AG08395 (cell line): ENCODE data around the gene ANKRD9.

ENCODE experiments used
- DNase-seq: peaks from one replicate; pipeline ENCODE4 v3.0.0; 2012; ENCODE audit warnings: mixed read lengths, low spot score

ANKRD9 gene

DNA sequence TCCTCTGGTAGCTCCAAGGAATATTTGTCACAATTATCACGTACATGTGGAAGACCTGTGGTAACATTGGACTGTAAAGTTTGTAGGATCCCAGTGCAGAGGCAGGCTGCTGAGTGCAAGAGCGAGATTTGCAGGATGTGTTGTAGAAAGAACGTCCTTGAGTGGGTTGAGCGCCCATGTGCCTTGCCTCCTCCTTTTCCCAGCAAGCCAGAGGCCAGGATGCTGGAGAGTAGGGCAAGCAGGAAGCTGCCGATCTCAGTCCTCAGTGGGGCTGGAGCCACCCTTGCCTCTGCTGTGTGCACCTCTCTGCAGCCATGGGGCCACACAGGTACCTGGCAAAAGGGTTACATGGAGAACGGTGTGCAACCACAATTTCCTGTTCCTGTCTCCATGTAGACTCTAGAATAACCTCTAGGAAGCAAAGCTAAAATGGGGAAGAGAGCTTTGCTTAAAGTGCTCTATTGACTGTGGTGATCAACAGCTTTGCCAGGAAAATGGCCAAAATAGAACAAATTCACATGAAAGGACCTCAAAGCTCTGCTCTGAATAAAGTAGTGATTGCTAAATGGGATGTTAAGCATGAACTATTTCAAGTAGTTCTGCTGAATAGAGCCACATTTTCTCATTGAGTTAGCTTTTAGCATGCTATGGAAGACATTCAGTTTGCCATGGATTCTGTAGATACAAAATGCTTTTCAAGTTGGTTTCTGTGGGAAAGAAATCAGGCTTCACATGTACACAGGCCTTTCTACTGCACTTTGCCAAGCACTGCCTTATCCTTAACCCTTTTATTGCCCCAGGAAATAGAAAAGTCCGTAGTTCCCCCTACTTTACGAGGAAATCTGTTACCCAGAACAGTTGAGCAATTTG is 37.4 kb downstream of the ANKRD9 start:
- no peak for DNase-seq

DNA sequence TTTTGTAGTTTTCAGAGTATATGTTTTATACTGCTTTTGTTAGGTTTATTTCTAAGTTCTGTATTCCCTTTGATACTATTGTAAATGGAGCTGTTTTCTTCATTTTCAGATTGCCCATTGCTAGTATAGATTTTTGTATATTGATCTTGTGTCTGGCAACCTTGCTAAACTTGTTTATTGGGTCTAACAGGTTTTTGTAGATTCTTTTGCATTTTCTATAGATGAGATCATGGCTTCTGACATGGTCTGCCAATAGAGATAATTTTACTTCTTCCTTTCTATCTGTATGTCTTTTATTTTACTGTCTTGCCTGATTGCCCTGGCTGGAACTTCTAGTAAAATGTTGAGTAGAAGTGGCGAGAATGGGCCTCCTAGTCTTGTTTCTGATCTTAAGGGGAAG is 40.3 kb downstream of the ANKRD9 start:
- no peak for DNase-seq

DNA sequence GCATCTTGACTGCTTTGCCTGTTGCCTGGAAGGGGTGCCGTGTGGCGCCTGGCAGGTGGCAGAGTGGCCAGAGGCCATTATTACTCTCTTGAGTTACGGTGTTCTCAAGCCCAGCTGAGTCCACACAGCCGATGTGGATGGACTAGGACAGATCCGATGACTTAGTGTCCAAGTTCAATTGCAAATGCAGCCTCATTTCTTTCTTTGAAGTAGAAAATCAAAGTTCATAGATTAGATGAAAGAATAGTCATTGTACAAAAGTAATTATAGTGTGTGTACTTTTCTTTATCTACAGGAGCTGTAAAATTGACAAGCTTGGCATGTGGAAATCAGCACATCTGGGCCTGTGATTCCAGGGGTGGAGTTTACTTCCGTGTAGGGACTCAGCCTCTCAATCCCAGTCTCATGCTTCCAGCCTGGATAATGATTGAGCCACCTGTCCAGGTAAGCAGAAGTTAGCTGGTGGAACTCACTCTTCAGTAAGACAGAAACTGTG is 44.7 kb downstream of the ANKRD9 start:
- no peak for DNase-seq

DNA sequence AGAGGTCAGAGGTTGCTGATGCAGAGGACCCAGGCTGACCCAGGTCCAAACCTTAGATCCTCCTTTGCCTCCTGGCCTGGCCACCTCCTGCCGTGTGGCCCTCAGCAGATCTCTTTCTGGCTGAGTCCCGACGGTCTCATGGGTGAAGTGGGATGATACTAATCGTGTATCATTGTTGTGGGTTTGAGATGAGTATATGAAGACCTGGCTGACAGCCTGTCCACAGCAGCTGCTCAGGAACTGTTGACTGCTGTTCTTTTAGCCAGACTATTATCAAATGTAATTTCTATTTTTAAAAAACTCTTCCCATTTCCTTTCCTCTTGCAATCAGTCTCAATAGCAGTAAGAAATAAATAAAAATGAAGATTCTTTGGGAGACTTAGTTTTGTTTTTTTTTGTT is 45.6 kb downstream of the ANKRD9 start:
- no peak for DNase-seq

DNA sequence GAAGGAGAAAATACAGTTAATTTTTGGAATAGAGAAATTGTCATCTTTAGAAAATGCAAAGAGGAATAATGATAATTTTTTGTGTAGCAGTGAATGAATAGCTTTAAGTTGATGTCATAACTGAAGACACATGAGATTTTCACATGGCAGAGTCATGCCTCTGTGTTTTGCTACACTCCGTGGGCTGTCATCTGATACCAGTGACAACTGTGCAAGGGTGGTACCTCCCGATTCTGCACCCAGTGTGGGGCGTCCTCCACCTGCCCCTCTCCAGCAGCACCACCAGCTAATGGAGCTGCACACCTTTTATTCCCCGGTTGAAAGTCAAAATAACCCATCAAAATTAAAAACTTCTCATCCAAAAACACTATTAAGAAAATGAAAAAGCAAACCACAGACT is 47.2 kb downstream of the ANKRD9 start:
- DNase-seq: no peak

DNA sequence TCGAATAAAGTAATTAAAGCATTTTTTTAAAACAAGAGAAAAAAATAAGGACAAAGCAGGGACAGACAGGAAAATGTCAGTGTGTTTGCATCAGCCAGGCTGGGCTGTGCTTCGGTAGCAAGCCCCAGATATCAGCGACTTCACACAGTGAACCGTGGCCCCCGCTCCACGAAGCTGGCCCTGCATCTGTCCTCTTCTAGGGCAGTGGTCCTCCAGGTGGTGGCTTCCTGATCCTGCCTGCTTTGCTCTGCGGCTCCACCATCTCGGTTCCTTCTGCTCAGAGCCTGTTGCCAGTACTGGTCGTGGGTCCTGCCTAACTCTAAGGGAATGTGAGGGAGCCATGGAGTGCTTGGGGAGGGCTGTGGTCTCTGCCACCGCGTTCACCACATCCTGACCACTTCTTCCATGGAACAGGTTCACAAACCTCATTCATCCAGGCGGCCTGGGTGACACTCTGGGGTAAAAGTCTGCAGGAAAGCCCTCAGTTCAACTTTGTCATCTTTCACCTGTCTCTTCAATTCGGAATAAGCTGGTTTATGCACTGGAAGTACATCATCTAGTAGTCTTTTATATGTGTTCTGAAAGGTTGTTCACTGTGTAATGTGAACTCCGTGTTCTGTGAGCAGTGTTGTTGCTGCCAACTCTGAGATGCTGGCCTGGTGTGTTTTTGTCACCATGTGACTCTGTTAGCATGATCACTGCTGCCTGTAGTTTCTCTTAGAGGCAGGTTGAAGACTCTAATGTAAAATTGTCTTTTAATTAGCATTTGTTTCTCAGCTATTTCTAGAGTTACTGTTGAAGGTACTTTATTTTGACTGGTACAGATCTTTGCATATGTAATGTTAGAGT is 47.9 kb downstream of the ANKRD9 start:
- no peak for DNase-seq

DNA sequence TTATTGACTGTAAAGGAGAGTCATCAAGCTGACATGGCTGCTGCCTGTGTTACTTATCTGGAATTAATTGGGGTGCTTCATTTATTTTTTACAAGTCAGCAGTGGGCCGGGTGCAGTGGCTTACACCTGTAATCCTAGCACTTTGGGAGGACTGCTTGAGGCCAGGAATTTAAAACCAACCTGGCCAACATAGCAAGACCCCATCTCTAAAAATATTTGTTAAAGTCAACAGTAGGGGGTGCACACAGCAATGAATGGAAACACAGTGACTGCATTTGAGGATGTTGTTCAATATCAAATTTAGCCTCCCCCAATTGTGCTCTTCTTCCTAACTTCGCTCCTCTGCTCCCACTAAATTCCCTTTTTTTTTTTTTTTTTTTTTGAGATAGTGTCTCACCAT is 52.1 kb downstream of the ANKRD9 start:
- DNase-seq: no peak

DNA sequence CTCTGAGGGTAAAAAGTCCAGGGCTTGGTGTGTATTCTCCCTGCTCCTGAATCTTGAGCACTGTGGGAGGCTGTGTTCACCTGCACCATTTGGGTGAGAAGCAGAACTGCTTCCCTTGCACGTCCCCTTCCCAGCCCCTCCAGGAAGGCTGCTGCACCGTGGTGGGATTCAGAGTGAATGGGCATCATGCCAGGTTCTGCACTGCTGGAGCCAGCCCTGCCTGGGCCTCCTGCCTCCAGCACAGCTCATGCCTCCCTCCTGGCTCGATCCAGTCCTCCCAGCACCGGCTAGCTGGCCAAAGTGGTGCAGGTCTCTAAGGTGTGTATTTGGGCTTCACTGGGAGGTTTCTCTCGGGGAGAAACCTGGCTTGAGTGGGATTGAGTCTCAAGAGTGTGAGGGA is 54.9 kb downstream of the ANKRD9 start:
- no peak for DNase-seq

DNA sequence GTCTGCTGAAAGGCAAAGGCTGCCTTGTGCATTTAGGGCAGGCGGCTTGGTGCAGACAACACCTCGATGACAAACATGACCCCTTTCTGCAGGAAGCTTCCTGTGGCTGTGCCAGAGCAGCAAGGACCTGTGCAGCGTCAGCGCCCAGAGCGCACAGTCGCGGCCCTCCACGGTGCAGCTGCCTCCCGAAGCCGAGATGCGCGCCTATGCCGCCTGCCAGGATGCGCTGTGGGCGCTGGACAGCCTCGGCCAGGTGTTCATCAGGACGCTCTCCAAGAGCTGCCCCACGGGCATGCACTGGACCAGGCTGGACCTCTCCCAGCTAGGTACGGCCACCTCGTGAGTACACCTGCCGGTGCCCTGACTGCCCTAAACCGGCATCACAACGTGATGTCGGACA is 57.3 kb downstream of the ANKRD9 start:
- no peak for DNase-seq
